Mesendoderm (in vitro differentiated cells): Measurements from ENCODE around the gene MOB3B.

Experiments
- DNase-seq: peaks from one replicate; pipeline ENCODE4 v3.0.0; 2013
- H2AK5ac ChIP-seq: 2 replicates; pipeline ENCODE4 v1.6.1; 2013; ENCODE audit warnings: low read length, inconsistent platforms
- H2BK120ac ChIP-seq: 2 replicates; pipeline ENCODE4 v1.6.1; 2013; ENCODE audit warnings: low read depth, mild to moderate bottlenecking, low read length, moderate library complexity, mixed read lengths
- H2BK15ac ChIP-seq: replicated peaks from 2 replicates; pipeline ENCODE4 v1.6.1; 2013; ENCODE audit warnings: low read depth, mild to moderate bottlenecking, moderate library complexity
- H2BK5ac ChIP-seq: 2 replicates; pipeline ENCODE4 v1.6.1; 2013; ENCODE audit warnings: low read length, inconsistent platforms
- H3K18ac ChIP-seq: 2 replicates; pipeline ENCODE4 v1.6.1; 2013; ENCODE audit warnings: mild to moderate bottlenecking, low read length, mixed read lengths
- H3K23ac ChIP-seq: one replicate; pipeline ENCODE4 v1.6.1; 2013; ENCODE audit warnings: low read length
- H3K27ac ChIP-seq: 2 replicates; pipeline ENCODE4 v1.5.1; 2013; ENCODE audit warnings: low read depth, mild to moderate bottlenecking, inconsistent platforms, low read length, moderate library complexity
- H3K27me3 ChIP-seq: 2 replicates; pipeline ENCODE4 v1.6.1; 2013; ENCODE audit warnings: low read length, control low read depth, mild to moderate bottlenecking, inconsistent platforms; ENCODE audit not compliant: insufficient read depth, poor library complexity
- H3K36me3 ChIP-seq: 2 replicates; pipeline ENCODE4 v1.6.1; 2013; ENCODE audit warnings: low read length, inconsistent platforms; ENCODE audit not compliant: control insufficient read depth, insufficient read depth
- H3K4ac ChIP-seq: one replicate; pipeline ENCODE4 v1.6.1; 2013; ENCODE audit warnings: low read depth, mild to moderate bottlenecking, low read length, moderate library complexity
- H3K4me1 ChIP-seq: 2 replicates; pipeline ENCODE4 v1.6.1; 2013; ENCODE audit warnings: low read depth, low read length, inconsistent platforms; ENCODE audit not compliant: control insufficient read depth
- H3K4me2 ChIP-seq: 2 replicates; pipeline ENCODE4 v1.6.1; 2013; ENCODE audit warnings: low read length
- H3K4me3 ChIP-seq: 2 replicates; pipeline ENCODE4 v1.5.1; 2013; ENCODE audit warnings: mild to moderate bottlenecking, low read length
- H3K56ac ChIP-seq: one replicate; pipeline ENCODE4 v1.6.1; 2013; ENCODE audit warnings: low read length
- H3K79me1 ChIP-seq: 2 replicates; pipeline ENCODE4 v1.6.1; 2013; ENCODE audit warnings: low read length, inconsistent platforms
- H3K79me2 ChIP-seq: 2 replicates; pipeline ENCODE4 v1.6.1; 2013; ENCODE audit warnings: mild to moderate bottlenecking, low read length; ENCODE audit not compliant: control insufficient read depth, insufficient read depth
- H3K9ac ChIP-seq: 2 replicates; pipeline ENCODE4 v1.6.1; 2013; ENCODE audit warnings: low read length, inconsistent platforms
- H4K5ac ChIP-seq: one replicate; pipeline ENCODE4 v1.6.1; 2013; ENCODE audit warnings: low read length
- H4K8ac ChIP-seq: one replicate; pipeline ENCODE4 v1.6.1; 2013; ENCODE audit warnings: low read depth, mild to moderate bottlenecking, control low read depth, low read length, moderate library complexity
- WGBS: extraction: QIAGEN DNeasy Blood & Tissue Kit; methylation state at CpG from one replicate; pipeline ENCODE4 v1.1.7; 2013; ENCODE audit warnings: low lambda C conversion rate, missing lambda C conversion rate; ENCODE audit not compliant: insufficient coverage; ENCODE audit errors: extremely low coverage; 5-methylcytosine and 5-hydroxymethylcytosine counted together

The MOB3B gene

GRCh38 chr9:27511771-27512170 lies 17.8 kb downstream of the MOB3B start:
- H3K9ac ChIP-seq = no peak overlapping the region
- H2BK5ac ChIP-seq = no peak overlapping the region
- H2BK120ac ChIP-seq = no peak overlapping the region
- no peak overlapping the region for H3K27ac ChIP-seq
- no peaks in the 10 kb centered on the region for H3K36me3 ChIP-seq
- no peak for DNase-seq
- H3K4me1 ChIP-seq = no peaks in the 10 kb centered on the region
- no peak overlapping the region for H3K4me3 ChIP-seq
- no peak overlapping the region for H3K4me2 ChIP-seq
- H3K27me3 ChIP-seq = no peaks in the 10 kb centered on the region
- no peaks in the 10 kb centered on the region for H3K79me2 ChIP-seq
- no CpG with 5 or more reads among the region's 2 CpGs for WGBS
- H2AK5ac ChIP-seq = no peak overlapping the region
- H3K56ac ChIP-seq = no peak overlapping the region
- H3K79me1 ChIP-seq = no peaks in the 10 kb centered on the region
- no peak overlapping the region for H3K4ac ChIP-seq
- H3K23ac ChIP-seq = no peak overlapping the region
- no peak overlapping the region for H3K18ac ChIP-seq
- H2BK15ac ChIP-seq = no peak overlapping the region
- no peak overlapping the region for H4K8ac ChIP-seq
- H4K5ac ChIP-seq = no peak overlapping the region

GRCh38 chr9:27510780-27511179 lies 18.8 kb downstream of the MOB3B start:
- Histone ChIP-seq H4K8ac (no peak overlapping the region), H3K79me1 (no peaks in the 10 kb centered on the region), H3K18ac (no peak overlapping the region), H2AK5ac (no peak overlapping the region), H2BK120ac (no peak overlapping the region), H3K27ac (no peak overlapping the region), H4K5ac (no peak overlapping the region), H3K56ac (no peak overlapping the region), H3K36me3 (no peaks in the 10 kb centered on the region), H2BK15ac (no peak overlapping the region), H3K79me2 (no peaks in the 10 kb centered on the region), H3K9ac (no peak overlapping the region), H3K4me2 (no peak overlapping the region), H2BK5ac (no peak overlapping the region), H3K4ac (no peak overlapping the region), H3K27me3 (no peaks in the 10 kb centered on the region), H3K4me3 (no peak overlapping the region), H3K23ac (no peak overlapping the region), H3K4me1 (no peaks in the 10 kb centered on the region)
- WGBS = no CpG with 5 or more reads among the region's 2 CpGs
- DNase-seq = no peak

GRCh38 chr9:27506981-27507380 lies 22.6 kb downstream of the MOB3B start:
- H3K9ac ChIP-seq = no peak overlapping the region
- H3K18ac ChIP-seq = no peak overlapping the region
- no peak overlapping the region for H3K4me3 ChIP-seq
- H2BK15ac ChIP-seq = no peak overlapping the region
- H4K8ac ChIP-seq = no peak overlapping the region
- peaks cover 2% of the 10 kb centered on the region for H3K27me3 ChIP-seq
- H3K4me1 ChIP-seq = peaks cover 1% of the 10 kb centered on the region
- H3K27ac ChIP-seq = no peak overlapping the region
- H2AK5ac ChIP-seq = no peak overlapping the region
- no peak overlapping the region for H2BK120ac ChIP-seq
- H3K23ac ChIP-seq = no peak overlapping the region
- no peak for DNase-seq
- H3K79me1 ChIP-seq = no peaks in the 10 kb centered on the region
- no peaks in the 10 kb centered on the region for H3K36me3 ChIP-seq
- no peak overlapping the region for H3K4ac ChIP-seq
- no peak overlapping the region for H3K4me2 ChIP-seq
- no peaks in the 10 kb centered on the region for H3K79me2 ChIP-seq
- H4K5ac ChIP-seq = no peak overlapping the region
- H2BK5ac ChIP-seq = no peak overlapping the region
- no peak overlapping the region for H3K56ac ChIP-seq
- no CpG with 5 or more reads among the region's 2 CpGs for WGBS

GRCh38 chr9:27505744-27506161 lies 23.9 kb downstream of the MOB3B start:
- no peak for DNase-seq
- Histone ChIP-seq H3K79me1 (no peaks in the 10 kb centered on the region), H3K23ac (no peak overlapping the region), H3K27ac (no peak overlapping the region), H2BK120ac (no peak overlapping the region), H4K5ac (no peak overlapping the region), H3K18ac (no peak overlapping the region), H3K27me3 (peaks cover 2% of the 10 kb centered on the region), H2BK15ac (no peak overlapping the region), H3K4me2 (no peak overlapping the region), H2AK5ac (no peak overlapping the region), H3K56ac (no peak overlapping the region), H4K8ac (no peak overlapping the region), H3K4ac (no peak overlapping the region), H3K4me1 (peaks cover 1% of the 10 kb centered on the region), H2BK5ac (no peak overlapping the region), H3K9ac (no peak overlapping the region), H3K36me3 (no peaks in the 10 kb centered on the region), H3K79me2 (no peaks in the 10 kb centered on the region), H3K4me3 (no peak overlapping the region)
- no CpG with 5 or more reads among the region's 5 CpGs for WGBS

- H4K5ac ChIP-seq = no peak overlapping the region
- no peak overlapping the region for H2BK5ac ChIP-seq
- peak overlapping the region; percentile 40 for H4K8ac ChIP-seq
- no peaks in the 10 kb centered on the region for H3K36me3 ChIP-seq
- no peak overlapping the region for H3K4me3 ChIP-seq
- no peaks in the 10 kb centered on the region for H3K79me2 ChIP-seq
- no peak for DNase-seq
- H3K27ac ChIP-seq = no peak overlapping the region
- no peak overlapping the region for H3K18ac ChIP-seq
- H2BK15ac ChIP-seq = no peak overlapping the region
- no peak overlapping the region for H3K23ac ChIP-seq
- no peak overlapping the region for H3K56ac ChIP-seq
- H3K4ac ChIP-seq = no peak overlapping the region
- no peaks in the 10 kb centered on the region for H3K79me1 ChIP-seq
- H3K9ac ChIP-seq = no peak overlapping the region
- peaks cover 1% of the 10 kb centered on the region for H3K4me1 ChIP-seq
- peaks cover 2% of the 10 kb centered on the region for H3K27me3 ChIP-seq
- H2BK120ac ChIP-seq = no peak overlapping the region
- H3K4me2 ChIP-seq = no peak overlapping the region
- no peak overlapping the region for H2AK5ac ChIP-seq
These were observed 25.4 kb downstream of the MOB3B start for GRCh38 chr9:27504259-27504658.

GRCh38 chr9:27503623-27504022 lies 26.0 kb downstream of the MOB3B start:
- no peak overlapping the region for H4K8ac ChIP-seq
- no peak overlapping the region for H3K18ac ChIP-seq
- no peak overlapping the region for H3K4me2 ChIP-seq
- no peaks in the 10 kb centered on the region for H3K79me1 ChIP-seq
- WGBS = no CpG with 5 or more reads among the region's 4 CpGs
- H2BK5ac ChIP-seq = no peak overlapping the region
- H2BK15ac ChIP-seq = no peak overlapping the region
- no peak overlapping the region for H3K4ac ChIP-seq
- no peak overlapping the region for H3K4me3 ChIP-seq
- no peak overlapping the region for H3K9ac ChIP-seq
- H4K5ac ChIP-seq = no peak overlapping the region
- no peak overlapping the region for H2AK5ac ChIP-seq
- no peak overlapping the region for H3K23ac ChIP-seq
- H3K56ac ChIP-seq = no peak overlapping the region
- H2BK120ac ChIP-seq = no peak overlapping the region
- H3K27me3 ChIP-seq = peaks cover 2% of the 10 kb centered on the region
- peaks cover 1% of the 10 kb centered on the region for H3K4me1 ChIP-seq
- H3K36me3 ChIP-seq = no peaks in the 10 kb centered on the region
- no peak overlapping the region for H3K27ac ChIP-seq
- no peak for DNase-seq
- H3K79me2 ChIP-seq = no peaks in the 10 kb centered on the region
